Measurements from ENCODE around the gene NIPA2. TPM values are rescaled to one million over a fixed set of nuclear protein-coding genes. Genes with fewer than 3 reads are reported as not detected.

Gene NIPA2
- total RNA-seq, 4 donors from 2014 or later = 50.3 to 67.2 (median 56.4) TPM

DNA sequence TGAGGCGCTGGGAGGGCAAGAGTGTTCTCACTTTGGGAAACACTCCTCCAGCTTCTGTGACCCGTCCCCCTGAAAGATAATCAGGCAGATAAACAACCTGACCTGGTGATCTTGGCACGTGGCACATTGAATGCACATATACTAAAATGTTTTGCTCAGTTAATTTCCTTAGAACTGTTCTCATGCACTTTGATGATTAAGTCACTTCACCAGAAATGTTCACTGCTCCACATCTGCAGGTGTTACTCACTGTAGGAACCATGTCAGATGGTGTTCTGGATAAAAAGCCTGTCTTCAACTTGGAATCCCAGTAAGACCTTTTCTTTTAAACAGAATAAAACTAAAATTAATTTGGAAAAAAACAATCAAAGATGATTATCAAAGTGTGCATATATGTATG, 24.6 kb upstream of the NIPA2 start:
- Histone ChIP-seq H3K4me3 (replicated peaks in 1 of 3) (no peak overlapping the region), H3K27me3 (no peaks in the 10 kb centered on the region), H3K27ac (no peak overlapping the region), H3K9me3 (no peaks in the 10 kb centered on the region), H3K4me1 (no peaks in the 10 kb centered on the region), H3K36me3 (no peaks in the 10 kb centered on the region)
- no peak for DNase-seq
- 92 to 96% methylated on average over 3 of the region's 3 CpGs for WGBS, 2 donors
- intact Hi-C loops (cut with DNase I) = no loop called here
- TF ChIP-seq POLR2A (IDR thresholded peaks at IDR 0.05) = no peak

GRCh38 chr15:22815766-22816165, 22.7 kb upstream of the NIPA2 start:
- no peak for DNase-seq
- Histone ChIP-seq H3K27me3 (no peaks in the 10 kb centered on the region), H3K27ac (no peak overlapping the region), H3K4me1 (no peaks in the 10 kb centered on the region), H3K4me3 (replicated peaks in 1 of 3) (no peak overlapping the region), H3K9me3 (no peaks in the 10 kb centered on the region), H3K36me3 (peaks cover 0 to 6% of the 10 kb centered on the region in 2 donors)
- WGBS, 2 donors = 91 to 100% methylated on average over 1 of the region's 1 CpG
- TF ChIP-seq CTCF (IDR thresholded peaks at IDR 0.05) (no peak), POLR2A (IDR thresholded peaks at IDR 0.05) (no peak)
- intact Hi-C loops (cut with DNase I) = no loop called here

DNA sequence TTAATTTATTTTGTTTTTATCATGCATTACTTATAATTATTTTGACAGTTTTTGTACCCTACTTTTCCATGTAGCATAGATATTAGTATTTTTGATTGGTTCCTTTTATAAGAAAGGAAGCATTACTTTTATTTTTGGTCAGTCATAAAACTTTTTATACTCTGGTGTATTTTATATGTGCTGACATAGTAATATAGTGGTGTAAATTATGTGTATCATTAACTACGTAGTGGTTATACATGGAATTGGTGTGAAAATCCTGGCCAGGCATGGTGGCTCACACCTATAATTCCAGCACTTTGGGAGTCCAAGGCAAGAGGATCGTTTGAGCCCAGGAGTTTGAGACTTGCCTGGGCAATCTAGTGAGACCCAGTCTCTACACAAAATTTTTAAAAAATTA, 18.8 kb upstream of the NIPA2 start:
- H3K9me3 ChIP-seq = no peaks in the 10 kb centered on the region
- no peaks in the 10 kb centered on the region for H3K27me3 ChIP-seq
- intact Hi-C loops (cut with DNase I) = no loop called here
- H3K4me1 ChIP-seq = no peaks in the 10 kb centered on the region
- no peak overlapping the region for H3K27ac ChIP-seq
- DNase-seq = no peak
- WGBS, 2 donors = 81 to 84% methylated on average over 2 of the region's 2 CpGs
- no peak overlapping the region for H3K4me3 ChIP-seq (replicated peaks in 1 of 3)
- TF ChIP-seq POLR2A (IDR thresholded peaks at IDR 0.05) (no peak), CTCF (IDR thresholded peaks at IDR 0.05) (no peak)
- peaks cover 11 to 27% of the 10 kb centered on the region in 2 donors for H3K36me3 ChIP-seq

GRCh38 chr15:22823495-22824128, 14.9 kb upstream of the NIPA2 start:
- peaks cover 19 to 47% of the 10 kb centered on the region in 2 donors for H3K36me3 ChIP-seq
- intact Hi-C loops (cut with DNase I) = no loop called here
- no peaks in the 10 kb centered on the region for H3K27me3 ChIP-seq
- no peak for TF ChIP-seq CTCF (IDR thresholded peaks at IDR 0.05)
- no peak for TF ChIP-seq POLR2A (IDR thresholded peaks at IDR 0.05)
- no peaks in the 10 kb centered on the region for H3K4me1 ChIP-seq
- 92 to 99% methylated on average over 21 to 22 of the region's 29 CpGs for WGBS, 2 donors
- no peak overlapping the region for H3K27ac ChIP-seq
- no peak overlapping the region for H3K4me3 ChIP-seq (replicated peaks in 1 of 3)
- H3K9me3 ChIP-seq = no peaks in the 10 kb centered on the region
- no peak for DNase-seq

DNA sequence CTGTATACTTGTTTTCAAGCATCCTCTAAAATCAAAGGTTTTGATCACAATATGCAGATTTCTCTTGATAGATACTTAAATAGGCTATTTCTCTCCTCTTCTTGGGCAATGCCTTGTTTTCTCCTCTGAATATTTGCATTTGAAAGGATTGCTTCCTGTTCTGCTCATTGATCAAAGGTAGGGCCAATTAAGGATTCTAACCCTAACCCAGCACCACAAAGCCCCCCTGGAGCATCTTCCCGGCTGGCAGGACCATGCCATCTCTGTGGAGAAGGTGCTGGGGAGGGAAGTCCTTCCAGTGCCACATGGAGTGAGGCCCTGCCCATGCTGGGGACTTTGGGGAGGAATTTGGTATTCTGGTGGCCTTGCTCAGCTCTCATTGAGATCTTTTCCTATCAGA, 11.3 kb upstream of the NIPA2 start:
- TF ChIP-seq POLR2A (IDR thresholded peaks at IDR 0.05) = no peak
- TF ChIP-seq CTCF (IDR thresholded peaks at IDR 0.05) = no peak
- no peak for DNase-seq
- H3K4me1 ChIP-seq = no peaks in the 10 kb centered on the region
- no peak overlapping the region for H3K27ac ChIP-seq
- H3K36me3 ChIP-seq = peaks cover 19 to 31% of the 10 kb centered on the region in 2 donors
- H3K9me3 ChIP-seq = no peaks in the 10 kb centered on the region
- 60 to 68% methylated on average over 1 of the region's 1 CpG for WGBS, 2 donors
- H3K27me3 ChIP-seq = no peaks in the 10 kb centered on the region
- intact Hi-C loops (cut with DNase I) = loop anchor here (5.0 kb wide), 1 partner anchor 35 kb away; no protein-coding TSS in a partner anchor
- no peak overlapping the region for H3K4me3 ChIP-seq (replicated peaks in 1 of 3)

All from thyroid gland (tissue), 4 donors.